Measurements from ENCODE around the gene SAMD7.

- TF ChIP-seq CTCF (IDR thresholded peaks at IDR 0.05; ENCODE audit: borderline replicate concordance, extremely low read depth, low read length, poor library complexity, severe bottlenecking) (no peak), EZH2 (IDR thresholded peaks at IDR 0.05; ENCODE audit: borderline replicate concordance, low read depth, low read length, severe bottlenecking) (no peak)
Observed at GRCh38 chr3:169905404-169905803, 6.0 kb upstream of the SAMD7 start.

Measured in DND-41 (cell line).